Measurements from ENCODE around the gene CNDP1.

The CNDP1 gene

DNA sequence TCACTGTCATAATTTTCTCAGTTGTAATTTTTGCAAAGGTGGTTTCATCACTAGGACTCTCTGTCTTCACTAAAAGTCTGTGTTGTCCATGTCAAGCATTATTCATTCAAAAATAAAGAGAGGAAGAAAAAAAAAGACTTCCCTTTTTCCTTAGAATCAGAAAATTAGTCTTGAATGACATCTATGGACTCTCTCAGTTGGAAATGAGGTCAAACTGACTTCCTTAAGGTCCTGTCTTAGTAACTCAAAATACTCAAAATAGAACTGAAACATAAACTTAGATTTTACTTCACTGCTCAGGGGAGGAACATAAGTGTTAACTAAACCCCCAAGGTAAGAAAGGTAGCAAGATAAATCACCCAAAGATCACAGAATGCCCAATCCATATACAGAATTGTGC is 61.1 kb downstream of the CNDP1 start:
- H3K9me3 ChIP-seq (replicated peaks in 1 of 11), result no peaks in the 10 kb centered on the region
- H3K9ac ChIP-seq, result peak overlapping the region; percentile 89 to 99 (median 99); a peak in 21 of 22 replicates
- no peak for TF ChIP-seq Cebpa-rat (IDR thresholded peaks at IDR 0.05)
- no peaks in the 10 kb centered on the region for H3K27me3 ChIP-seq
- H3K27ac ChIP-seq, result peak overlapping the region; percentile 93 to 100 (median 98); a peak in 21 of 22 replicates
- H3K36me3 ChIP-seq, result peaks cover 8 to 35% (median 19%) of the 10 kb centered on the region in 11 experiments; a peak in 19 of 22 replicates
- peaks cover 35 to 78% (median 47%) of the 10 kb centered on the region in 10 experiments for H3K4me1 ChIP-seq
- peaks cover 0 to 24% (median 20%) of the 10 kb centered on the region in 11 experiments; a peak in 16 of 22 replicates for H4K20me1 ChIP-seq
- peak overlapping the region; percentile 85 to 100 (median 97) for H3K4me2 ChIP-seq
- peak overlapping the region; percentile 67 to 94 (median 88); a peak in 17 of 20 replicates for H3K4me3 ChIP-seq

DNA sequence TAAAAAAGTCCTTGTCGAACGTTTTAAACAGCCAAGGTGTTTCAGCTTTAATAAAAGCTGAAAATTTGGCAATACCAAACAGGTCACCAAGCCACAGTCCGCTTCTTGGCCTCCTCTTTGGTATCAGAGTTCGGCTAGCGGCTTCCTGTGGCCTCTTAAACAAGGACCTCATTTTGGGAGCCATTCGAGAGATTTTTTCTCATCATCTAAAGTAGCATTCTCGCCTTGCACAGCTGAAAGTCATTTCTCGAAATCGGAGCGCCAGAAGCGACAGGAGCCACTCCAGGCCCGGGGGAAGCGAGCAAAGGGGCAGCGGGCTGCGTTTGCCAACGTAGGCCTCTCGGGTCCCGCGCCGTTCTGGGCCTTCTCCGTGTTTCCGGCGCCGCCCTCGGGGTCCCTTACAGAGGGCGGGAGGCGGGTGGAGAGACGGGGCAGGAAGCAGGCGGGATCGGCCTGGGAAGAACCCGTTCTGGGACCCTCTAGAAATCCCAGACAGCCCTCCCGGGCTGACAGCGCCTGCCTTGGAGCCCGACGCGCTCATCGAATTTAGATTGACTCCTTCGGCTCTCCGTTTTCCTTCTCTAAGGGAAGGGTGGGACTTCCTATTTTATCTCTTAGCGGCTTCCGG is 62.8 kb downstream of the CNDP1 start:
- peak overlapping the region; percentile 85 to 100 (median 97) for H3K4me2 ChIP-seq
- peaks cover 13 to 40% (median 21%) of the 10 kb centered on the region in 11 experiments; a peak in 20 of 22 replicates for H3K36me3 ChIP-seq
- no peaks in the 10 kb centered on the region for H3K9me3 ChIP-seq (replicated peaks in 1 of 11)
- peak overlapping the region; percentile 93 to 100 (median 98) for H3K27ac ChIP-seq
- peak overlapping the region; percentile 89 to 99 (median 99) for H3K9ac ChIP-seq
- no peaks in the 10 kb centered on the region for H3K27me3 ChIP-seq
- H4K20me1 ChIP-seq, result peaks cover 0 to 41% (median 35%) of the 10 kb centered on the region in 11 experiments; a peak in 17 of 22 replicates
- H3K4me1 ChIP-seq, result peaks cover 35 to 61% (median 39%) of the 10 kb centered on the region in 10 experiments
- peak overlapping the region; percentile 67 to 94 (median 88) for H3K4me3 ChIP-seq
- no peak for TF ChIP-seq Cebpa-rat (IDR thresholded peaks at IDR 0.05)

DNA sequence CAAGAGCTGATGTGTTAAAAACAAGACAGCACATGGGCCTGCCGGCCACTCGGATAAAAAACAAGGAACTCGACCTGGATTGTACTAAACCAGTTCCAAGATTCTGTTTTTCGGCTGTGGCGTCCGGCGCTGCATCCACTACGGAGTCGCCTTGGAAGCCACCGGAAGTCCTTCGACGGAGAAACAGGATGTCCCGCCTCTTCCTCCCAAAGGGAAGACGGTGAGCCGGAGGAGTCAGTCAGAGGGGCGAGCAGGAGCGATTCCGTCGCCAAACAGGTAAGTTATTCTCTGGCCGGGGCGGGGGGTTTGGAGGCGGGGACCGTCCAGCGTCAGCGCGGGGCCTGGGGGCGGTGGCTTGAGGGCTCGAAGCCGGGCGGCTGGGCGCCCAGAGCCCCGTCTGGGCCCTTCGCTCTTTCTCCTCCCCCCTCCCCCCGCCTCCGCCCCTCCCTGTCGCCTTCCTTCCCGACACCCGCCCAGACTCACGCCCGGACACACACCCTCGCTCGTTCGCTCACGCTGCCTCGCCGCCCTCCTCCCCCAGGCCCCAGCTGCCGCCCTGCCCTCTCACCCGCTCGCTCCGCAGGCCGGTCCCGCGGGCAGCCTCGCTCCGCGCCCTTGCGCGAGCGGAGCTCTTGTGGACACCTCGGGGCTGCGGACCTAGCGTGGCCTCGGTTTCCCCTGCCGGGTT is 63.5 kb downstream of the CNDP1 start, which contains the start of gene ZNF407:
TSS of gene ZNF407 (plus strand) at position 209 of the 688 bp plus-strand sequence. CDS start 33,150 bp downstream, outside the sequence.
- H3K27me3 ChIP-seq, result no peaks in the 10 kb centered on the region
- peak within 1 kb of the TSS; percentile 67 to 94 (median 88) for H3K4me3 ChIP-seq
- H3K9me3 ChIP-seq (replicated peaks in 1 of 11), result no peaks in the 10 kb centered on the region
- H3K4me1 ChIP-seq, result peaks cover 35 to 55% (median 38%) of the 10 kb centered on the region in 10 experiments
- no peak for TF ChIP-seq Cebpa-rat (IDR thresholded peaks at IDR 0.05)
- H3K4me2 ChIP-seq, result peak within 1 kb of the TSS; percentile 91 to 100 (median 97)
- H3K27ac ChIP-seq, result peak within 1 kb of the TSS; percentile 93 to 100 (median 98)
- H3K36me3 ChIP-seq, result peaks cover 13 to 35% (median 21%) of the 10 kb centered on the region in 11 experiments; a peak in 19 of 22 replicates
- H4K20me1 ChIP-seq, result peaks cover 2 to 47% (median 40%) of the 10 kb centered on the region in 11 experiments; a peak in 19 of 22 replicates
- H3K9ac ChIP-seq, result peak within 1 kb of the TSS; percentile 89 to 99 (median 99)

DNA sequence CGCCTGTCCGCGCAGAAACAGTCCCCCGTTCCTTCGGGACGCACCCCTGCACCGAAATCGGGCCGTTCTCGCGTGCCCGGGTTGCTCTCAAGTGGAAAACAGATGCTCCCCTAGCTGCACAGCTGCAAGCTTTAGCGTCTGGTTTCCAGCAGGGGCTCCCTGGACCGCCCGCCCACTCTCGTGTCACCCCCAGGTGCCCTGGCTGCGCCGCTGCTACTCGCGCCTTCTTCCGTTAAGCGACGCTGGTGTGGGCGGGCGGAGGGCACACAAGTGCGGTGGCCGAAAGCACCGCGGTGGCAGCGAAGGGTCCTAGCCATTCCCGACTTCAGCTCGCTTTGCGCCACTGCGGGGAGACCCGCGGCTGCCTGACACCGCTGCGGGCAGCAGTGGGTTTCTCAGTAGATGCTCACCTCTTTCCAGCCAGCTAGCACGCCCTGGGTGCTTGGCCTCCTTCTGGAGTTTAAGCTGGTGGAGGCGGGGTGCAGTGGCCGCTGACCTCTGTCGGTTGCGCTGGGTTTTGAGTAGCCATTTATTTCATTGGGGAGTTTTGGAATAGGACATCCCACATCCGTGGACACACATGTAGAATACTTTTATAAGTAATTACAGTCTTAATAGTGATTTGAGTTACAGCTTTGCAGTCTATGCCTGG is 64.2 kb downstream of the CNDP1 start:
- H3K9ac ChIP-seq, result peak overlapping the region; percentile 89 to 99 (median 99)
- peak overlapping the region; percentile 70 to 97 (median 89) for H3K4me2 ChIP-seq
- no peaks in the 10 kb centered on the region for H3K27me3 ChIP-seq
- peak overlapping the region; percentile 93 to 100 (median 98) for H3K27ac ChIP-seq
- no peak for TF ChIP-seq Cebpa-rat (IDR thresholded peaks at IDR 0.05)
- H3K4me3 ChIP-seq, result peak overlapping the region; percentile 67 to 94 (median 88)
- peaks cover 7 to 54% (median 47%) of the 10 kb centered on the region in 11 experiments; a peak in 19 of 22 replicates for H4K20me1 ChIP-seq
- peaks cover 35 to 50% (median 36%) of the 10 kb centered on the region in 10 experiments for H3K4me1 ChIP-seq
- no peaks in the 10 kb centered on the region for H3K9me3 ChIP-seq (replicated peaks in 1 of 11)
- peaks cover 7 to 28% (median 14%) of the 10 kb centered on the region in 11 experiments; a peak in 19 of 22 replicates for H3K36me3 ChIP-seq

DNA sequence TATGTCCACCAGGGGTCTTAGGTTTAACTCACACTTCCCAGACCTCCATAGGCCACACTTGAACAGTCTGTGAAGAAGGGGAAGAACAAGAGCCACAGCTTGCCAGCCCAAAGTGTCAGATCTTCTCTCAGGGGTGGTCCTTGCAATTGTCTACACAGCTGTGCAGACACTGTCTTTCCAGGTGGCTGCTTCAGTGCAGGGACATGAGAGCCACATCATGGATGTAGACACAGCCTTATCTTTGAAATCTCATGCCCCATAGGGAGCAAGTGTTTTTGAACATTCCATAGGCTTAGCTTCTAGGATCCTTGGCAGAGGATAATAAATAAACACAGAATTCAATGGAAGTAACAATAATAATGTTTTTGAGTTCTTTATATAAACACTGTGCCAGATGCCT is 70.1 kb downstream of the CNDP1 start:
- H3K27ac ChIP-seq, result no peak overlapping the region
- H3K4me3 ChIP-seq, result no peak overlapping the region
- no peaks in the 10 kb centered on the region for H3K27me3 ChIP-seq
- no peak overlapping the region for H3K4me2 ChIP-seq
- peaks cover 4 to 13% (median 9%) of the 10 kb centered on the region in 10 experiments; a peak in 19 of 20 replicates for H3K4me1 ChIP-seq
- peaks cover 0 to 29% (median 6%) of the 10 kb centered on the region in 11 experiments; a peak in 7 of 22 replicates for H3K36me3 ChIP-seq
- H3K9me3 ChIP-seq (replicated peaks in 1 of 11), result no peaks in the 10 kb centered on the region
- no peak overlapping the region for H3K9ac ChIP-seq
- TF ChIP-seq Cebpa-rat (IDR thresholded peaks at IDR 0.05), result no peak
- peaks cover 11 to 100% (median 81%) of the 10 kb centered on the region in 11 experiments; a peak in 21 of 22 replicates for H4K20me1 ChIP-seq

DNA sequence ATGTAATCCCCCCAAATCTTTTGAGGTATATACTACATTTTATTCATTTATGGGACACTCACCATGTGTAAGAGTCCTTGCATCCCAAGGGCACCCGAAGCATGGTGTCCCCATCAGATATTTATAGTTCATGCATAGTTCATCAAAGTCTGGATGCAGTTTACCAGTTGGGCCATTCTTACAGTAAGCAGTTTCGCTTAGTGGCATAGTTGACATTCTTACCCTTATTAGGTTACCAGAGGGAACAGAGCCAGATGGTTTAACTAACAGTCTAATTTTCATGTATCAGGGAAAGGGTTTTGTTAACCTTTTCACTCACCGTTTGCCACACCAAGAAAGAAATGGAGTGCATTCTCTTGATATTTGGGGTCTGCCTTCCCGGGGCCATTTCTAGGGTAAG is 70.5 kb downstream of the CNDP1 start:
- peaks cover 0 to 29% (median 6%) of the 10 kb centered on the region in 11 experiments; a peak in 7 of 22 replicates for H3K36me3 ChIP-seq
- no peak overlapping the region for H3K4me3 ChIP-seq
- no peak overlapping the region for H3K4me2 ChIP-seq
- no peak overlapping the region for H3K9ac ChIP-seq
- no peak for TF ChIP-seq Cebpa-rat (IDR thresholded peaks at IDR 0.05)
- H3K27ac ChIP-seq, result no peak overlapping the region
- H3K4me1 ChIP-seq, result peaks cover 0 to 11% (median 5%) of the 10 kb centered on the region in 10 experiments; a peak in 13 of 20 replicates
- H3K27me3 ChIP-seq, result no peaks in the 10 kb centered on the region
- H4K20me1 ChIP-seq, result peaks cover 11 to 100% (median 83%) of the 10 kb centered on the region in 11 experiments; a peak in 21 of 22 replicates
- H3K9me3 ChIP-seq (replicated peaks in 1 of 11), result no peaks in the 10 kb centered on the region

DNA sequence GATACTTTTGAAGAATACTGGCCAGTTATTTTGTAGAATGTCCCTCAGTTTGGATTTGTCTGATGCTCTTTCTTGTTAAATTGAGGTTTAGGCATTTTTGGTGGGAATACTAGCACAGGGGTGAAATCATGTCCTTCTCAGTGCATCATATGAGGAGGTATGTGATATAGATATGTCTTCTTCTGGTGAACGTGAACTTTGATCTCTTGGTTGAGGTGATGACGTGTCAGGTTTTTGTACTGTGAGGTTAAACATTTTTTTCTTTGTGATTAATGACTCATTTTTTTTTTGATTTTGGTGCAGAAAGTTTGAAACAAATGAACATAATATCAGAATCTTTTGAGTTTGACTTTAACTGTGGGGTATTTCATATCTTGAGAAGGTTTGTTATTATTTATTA is 74.4 kb downstream of the CNDP1 start:
- Histone ChIP-seq H3K9me3 (replicated peaks in 1 of 11) (no peaks in the 10 kb centered on the region), H3K36me3 (peaks cover 0 to 16% (median 5%) of the 10 kb centered on the region in 11 experiments; a peak in 5 of 22 replicates), H3K27me3 (no peaks in the 10 kb centered on the region), H4K20me1 (peaks cover 8 to 100% (median 79%) of the 10 kb centered on the region in 11 experiments; a peak in 21 of 22 replicates), H3K27ac (no peak overlapping the region), H3K9ac (no peak overlapping the region), H3K4me2 (no peak overlapping the region), H3K4me1 (peaks cover 0 to 29% (median 10%) of the 10 kb centered on the region in 10 experiments; a peak in 13 of 20 replicates), H3K4me3 (no peak overlapping the region)
- no peak for TF ChIP-seq Cebpa-rat (IDR thresholded peaks at IDR 0.05)

DNA sequence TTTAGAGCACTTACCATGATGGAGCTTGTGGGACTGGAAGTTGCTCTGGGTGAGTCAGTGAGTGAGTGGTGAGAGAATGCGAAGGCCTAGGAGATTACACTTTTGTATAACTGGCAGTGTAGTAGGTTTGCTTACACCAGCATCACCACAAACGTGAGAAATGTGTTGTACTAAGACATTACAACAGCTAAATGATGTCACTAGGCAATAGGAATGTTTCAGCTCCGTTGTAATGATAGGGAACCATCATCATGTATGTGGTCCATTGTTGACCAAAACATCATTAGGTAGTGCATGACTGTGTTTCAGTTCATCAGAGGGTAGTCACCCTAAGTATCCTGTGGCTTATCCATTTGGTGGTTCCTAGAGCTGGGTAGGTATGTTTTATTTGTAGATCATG is 75.2 kb downstream of the CNDP1 start:
- Histone ChIP-seq H3K4me2 (no peak overlapping the region), H3K27ac (no peak overlapping the region), H3K4me1 (peaks cover 0 to 29% (median 6%) of the 10 kb centered on the region in 10 experiments; a peak in 13 of 20 replicates), H3K9me3 (replicated peaks in 1 of 11) (peaks cover 3 to 6% (median 4%) of the 10 kb centered on the region in 11 experiments; a peak in 19 of 22 replicates), H3K27me3 (no peaks in the 10 kb centered on the region), H3K9ac (no peak overlapping the region), H3K36me3 (peaks cover 0 to 16% (median 5%) of the 10 kb centered on the region in 11 experiments; a peak in 8 of 22 replicates), H3K4me3 (no peak overlapping the region), H4K20me1 (peaks cover 8 to 99% (median 71%) of the 10 kb centered on the region in 11 experiments; a peak in 21 of 22 replicates)
- TF ChIP-seq Cebpa-rat (IDR thresholded peaks at IDR 0.05), result no peak

All from BLaER1 treated with 17β-estradiol and CSF1 and Interleukin-3, amounts not matched to agents 10 nM and 100 nM (cell line).